IPS DF 19.7 (cell line): Measurements from ENCODE around the gene RRP9.
"Not testable (repeated sequence)": the region's sequence is repeated elsewhere in the genome, so short reads cannot be mapped to it uniquely, and the experiment has no call there.

Experiments used
- DNase-seq: peaks from one replicate; pipeline ENCODE4 v3.0.0-alpha.2; 2013; ENCODE audit warnings: low read depth, low spot score

Gene RRP9

DNA sequence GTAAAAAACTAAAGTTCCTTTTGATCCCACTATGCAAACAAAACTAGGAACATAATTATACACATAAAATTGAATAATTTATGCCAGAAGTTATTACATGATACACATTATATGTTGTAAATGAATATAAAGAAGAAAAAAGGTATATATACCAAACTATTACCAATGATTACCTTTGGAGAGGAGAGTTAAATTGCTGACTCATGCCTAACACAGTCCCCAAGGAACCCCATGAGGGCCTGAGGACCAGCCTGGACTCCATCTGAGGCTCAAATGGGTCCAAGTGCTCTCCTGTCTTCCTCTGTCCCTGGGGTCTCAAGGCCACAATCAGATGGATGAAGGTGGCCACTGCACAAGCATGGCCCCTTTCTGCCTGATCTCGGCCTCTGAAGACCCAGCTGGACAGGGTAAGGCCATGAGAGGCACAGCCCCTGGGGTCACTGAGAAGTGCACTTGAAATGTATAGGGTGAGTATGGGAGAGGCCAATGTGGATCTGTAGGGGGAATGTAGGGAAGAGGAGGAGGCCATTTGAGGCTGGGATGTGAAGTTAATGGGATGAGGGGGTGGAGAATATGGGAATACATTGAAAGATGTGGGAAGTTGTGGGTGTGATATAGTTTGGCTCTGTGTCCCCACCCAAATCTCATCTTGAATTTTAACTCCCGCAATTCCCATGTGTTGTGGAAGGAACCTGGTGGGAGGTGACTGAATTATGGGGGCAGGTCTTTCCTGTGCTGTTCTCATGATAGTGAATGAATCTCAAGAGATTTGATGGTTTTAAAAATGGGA, 37.5 kb downstream of the RRP9 start:
- DNase-seq: no peak

DNA sequence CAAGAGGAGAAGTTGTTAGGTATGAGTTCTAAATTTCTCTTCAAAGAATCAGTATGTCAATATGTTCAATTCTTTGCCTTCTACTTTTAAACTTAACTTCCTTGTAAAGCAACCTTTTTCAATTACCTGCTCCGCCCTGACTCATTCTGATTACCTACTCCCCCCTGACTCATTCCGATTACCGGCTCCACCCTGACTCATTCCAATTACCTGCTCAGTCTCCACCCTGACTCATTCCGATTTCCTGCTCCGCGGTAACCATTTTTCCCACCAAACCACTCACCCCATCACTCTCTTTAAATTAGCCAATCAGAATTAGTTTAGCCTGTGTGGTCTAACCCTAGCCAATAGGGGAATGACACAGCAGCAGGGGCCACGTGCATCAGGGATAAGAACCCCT, 39.3 kb downstream of the RRP9 start:
- not testable (repeated sequence) for DNase-seq

DNA sequence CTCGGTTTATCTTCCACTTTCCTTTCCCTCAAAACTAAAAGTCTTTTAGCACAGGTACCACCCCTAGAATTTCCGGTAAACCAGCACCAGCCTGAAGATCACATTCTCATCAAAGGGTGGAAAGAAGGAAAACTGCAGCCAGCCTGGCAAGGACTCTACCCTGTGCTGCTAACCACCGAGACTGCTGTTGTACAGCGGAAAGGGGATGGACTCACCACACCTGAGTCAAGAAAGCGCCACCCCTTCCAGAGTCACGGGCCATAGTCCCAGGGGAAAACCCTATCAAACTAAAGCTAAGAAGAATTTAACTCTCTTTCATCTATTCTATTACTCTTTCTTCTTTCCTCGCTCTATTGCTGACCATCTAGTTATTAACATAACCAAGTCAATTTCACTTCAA, 41.7 kb downstream of the RRP9 start:
- DNase-seq: not testable (repeated sequence)

DNA sequence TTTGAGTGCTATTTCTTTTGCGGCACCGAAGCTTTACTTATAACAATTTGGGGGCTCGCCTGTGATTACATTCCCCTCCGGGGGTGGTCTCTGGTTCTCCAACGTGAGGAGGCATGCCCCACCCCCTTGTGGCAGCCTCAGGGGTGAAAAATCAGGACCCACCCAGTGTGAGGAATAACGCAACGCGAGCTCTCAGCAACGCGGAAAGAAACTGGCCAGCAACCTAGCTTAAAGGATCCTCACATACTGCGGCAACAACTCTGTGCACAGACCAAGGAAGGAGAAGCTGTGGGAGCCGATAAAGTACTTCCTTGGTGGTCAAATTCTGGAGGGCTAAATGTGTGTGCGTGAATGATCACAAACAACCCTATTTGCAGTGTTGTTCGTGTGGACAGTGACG, 44.3 kb downstream of the RRP9 start:
- DNase-seq: no peak

DNA sequence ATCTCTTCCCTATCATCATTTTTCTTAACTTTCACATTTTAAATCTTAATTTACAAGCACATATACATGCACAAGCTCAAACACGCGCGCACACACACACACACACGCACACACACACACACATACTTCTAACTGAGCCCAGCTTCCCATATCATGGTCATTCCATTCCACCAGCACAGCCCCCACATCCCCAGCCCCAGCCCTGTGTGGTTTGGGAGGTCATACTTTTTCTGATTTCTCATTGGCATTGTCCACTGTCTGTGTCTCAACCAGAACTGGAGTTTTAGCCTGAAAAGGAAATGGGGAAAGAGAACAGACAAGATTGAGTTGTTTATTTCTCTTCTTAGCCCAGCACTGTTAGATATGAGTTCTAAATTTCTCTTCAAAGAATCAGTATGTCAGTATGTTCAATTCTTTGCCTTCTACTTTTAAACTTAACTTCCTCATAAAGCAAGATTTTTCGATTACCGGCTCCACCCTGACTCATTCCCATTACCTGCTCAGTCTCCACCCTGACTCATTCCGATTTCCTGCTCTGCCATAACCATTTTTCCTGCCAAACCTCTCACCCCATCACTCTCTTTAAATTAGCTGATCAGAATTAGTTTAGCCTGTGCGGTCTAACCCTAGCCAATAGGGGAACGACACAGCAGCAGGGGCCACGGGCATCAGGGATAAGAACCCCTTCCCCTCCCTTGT, 44.9 kb downstream of the RRP9 start:
- no peak for DNase-seq

DNA sequence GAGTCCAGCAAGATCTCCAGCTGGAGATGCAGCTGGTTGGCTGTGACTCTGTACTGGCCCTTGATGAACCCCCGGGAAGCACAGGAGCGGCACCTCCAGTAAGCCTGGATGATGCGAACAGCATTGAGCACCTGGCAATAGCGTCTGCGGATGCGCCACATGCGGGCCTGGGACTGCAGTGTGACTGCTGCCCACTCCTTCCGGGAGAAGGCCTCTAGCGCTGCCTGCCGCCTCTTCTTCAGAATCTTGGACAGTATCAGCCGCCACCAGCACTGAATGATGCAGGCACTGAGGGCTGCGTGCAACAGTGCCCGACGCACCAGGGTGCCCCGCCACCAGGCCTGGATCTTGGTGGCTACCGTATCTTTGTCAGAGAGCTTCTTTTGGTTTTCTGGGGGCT, 46.8 kb downstream of the RRP9 start:
- DNase-seq: no peak

DNA sequence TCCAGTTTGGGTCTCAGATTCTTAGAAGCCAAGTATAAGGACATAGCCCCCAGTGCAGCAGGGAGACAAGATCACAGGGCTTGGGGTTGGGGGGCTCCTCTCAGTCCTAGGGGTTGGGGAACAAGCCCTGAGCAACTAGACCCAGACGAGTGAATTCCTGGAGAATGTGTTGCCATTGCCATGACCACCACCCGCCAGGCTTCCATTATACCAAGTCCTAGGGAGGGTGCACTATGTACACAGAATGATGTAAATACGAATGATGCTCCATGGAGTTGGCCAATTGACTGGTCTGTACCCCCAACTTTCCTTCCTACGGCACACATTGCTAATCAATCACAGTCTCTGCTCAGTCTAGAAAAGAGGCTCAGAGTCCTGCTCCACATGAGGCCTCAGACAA, 47.3 kb downstream of the RRP9 start:
- no peak for DNase-seq

DNA sequence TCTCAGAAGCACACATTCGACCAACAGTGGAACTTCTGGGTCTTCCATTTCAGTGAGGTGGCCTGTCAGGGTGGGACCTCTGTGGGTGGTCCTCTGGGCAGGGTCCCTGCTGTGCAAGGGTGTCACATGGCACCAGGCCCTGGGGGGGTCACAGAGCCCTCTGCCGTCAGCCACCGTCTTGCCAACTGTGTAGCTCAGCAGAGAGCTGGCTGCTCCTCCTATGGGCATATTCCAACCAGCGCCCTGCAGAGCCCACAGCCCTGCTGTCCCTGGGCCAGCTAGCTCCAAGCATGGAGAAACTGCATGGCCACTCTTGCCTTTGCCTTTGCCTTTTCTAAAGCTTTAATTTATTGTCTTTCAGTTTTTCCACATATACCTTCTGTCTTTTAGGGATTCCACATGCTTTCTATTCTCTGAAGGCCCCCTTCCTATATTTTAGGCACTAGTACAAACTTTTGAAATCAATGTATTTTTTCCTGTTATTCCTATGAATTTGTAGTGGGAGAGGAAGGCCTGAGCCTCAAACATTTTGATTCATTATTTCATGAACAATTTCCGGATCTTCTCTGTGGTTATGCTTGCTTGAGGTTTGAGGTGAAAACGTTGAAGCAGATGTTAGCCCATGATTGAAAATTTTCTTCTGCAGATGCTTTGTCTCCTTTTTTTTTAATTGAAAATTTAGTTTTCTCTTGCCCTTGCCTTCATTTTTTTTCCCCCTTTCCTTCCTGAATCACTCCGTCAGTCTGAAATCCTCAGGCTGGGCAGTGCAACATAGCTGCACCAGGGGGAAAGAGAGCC, 50.3 kb downstream of the RRP9 start:
- no peak for DNase-seq

DNA sequence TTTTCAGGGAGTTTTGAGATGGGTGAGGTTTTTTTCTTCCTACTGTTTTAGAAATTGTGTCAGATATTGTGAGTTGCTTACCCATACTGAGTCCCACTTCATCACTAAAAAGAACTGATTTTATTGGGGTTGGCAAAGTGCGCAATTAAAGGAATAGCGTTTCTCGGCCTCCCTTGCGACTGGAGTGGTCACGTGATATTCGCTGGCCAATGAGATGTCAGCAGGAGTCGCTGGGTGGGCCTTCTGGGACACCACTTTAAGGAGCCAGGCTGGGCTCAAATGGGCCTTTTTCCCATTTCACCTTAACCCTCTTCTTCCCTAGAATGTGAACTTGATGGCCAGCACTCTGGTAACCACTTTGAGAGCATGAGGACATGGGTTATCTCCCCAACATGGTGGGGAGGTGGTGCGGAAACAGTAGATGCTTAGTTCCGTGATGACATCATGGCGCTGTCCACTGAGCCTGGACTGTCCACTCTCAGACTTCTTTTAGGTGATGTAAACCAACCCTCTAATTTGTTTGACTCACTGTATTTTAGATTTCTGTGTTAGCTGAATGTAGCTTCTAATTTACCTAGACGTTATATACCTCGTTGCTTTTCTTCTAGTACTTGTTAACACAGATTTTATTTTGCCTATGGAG, 53.1 kb downstream of the RRP9 start:
- DNase-seq: no peak

DNA sequence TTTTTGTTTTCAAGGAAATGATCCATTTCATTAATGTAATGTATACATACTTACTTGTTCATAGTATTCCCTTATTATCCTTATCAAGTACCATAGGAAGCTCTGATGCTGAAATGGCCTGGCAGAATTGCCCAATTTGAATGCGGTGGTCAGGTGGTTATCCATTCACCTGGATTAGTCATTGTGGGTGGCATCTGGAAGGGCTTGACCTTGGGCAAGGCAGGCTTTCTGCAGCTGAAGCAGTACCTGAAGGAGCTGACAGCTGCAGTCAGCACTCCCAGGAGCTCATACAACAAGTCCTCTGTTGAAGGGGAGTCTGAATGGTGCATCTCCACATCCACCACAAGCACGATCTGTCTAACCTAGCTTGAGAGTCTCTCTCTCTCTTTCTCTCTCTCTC, 54.1 kb downstream of the RRP9 start:
- no peak for DNase-seq

DNA sequence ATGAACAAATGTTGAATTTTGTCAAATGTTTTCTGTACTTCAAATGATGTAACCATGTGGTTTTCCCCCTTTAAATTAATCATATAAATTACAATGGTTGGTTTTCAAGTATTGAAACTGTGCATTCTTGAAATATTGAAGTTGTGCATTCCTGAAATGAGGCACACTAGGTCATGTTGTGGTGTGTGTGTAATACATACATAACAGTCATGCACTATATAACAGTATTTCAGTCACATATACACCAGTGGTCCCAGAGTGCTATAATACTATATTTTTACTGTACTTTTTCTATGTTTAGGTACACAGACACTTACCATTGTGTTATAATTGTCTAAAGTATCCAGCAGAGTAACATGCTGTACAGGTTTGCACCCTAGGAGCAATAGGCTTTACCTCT, 55.3 kb downstream of the RRP9 start:
- no peak for DNase-seq
